NB4 (cell line): ENCODE measurements around the gene ZBTB7B.

Source experiments
- MAX ChIP-seq: IDR thresholded peaks from 2 replicates; pipeline ENCODE4 v1.6.1; 2011; ENCODE audit warnings: low read depth, low read length
- POLR2A ChIP-seq: IDR thresholded peaks from 2 replicates; pipeline ENCODE4 v1.6.1; 2011; ENCODE audit warnings: mild to moderate bottlenecking; ENCODE audit not compliant: insufficient read length; ENCODE audit errors: extremely low read depth

- TF ChIP-seq MAX (no peak), POLR2A (no peak)
Observed at GRCh38 chr1:155003227-155003765, 694 bp downstream of the ZBTB7B start.
